IPS DF 6.9 (cell line): ENCODE measurements around the gene CTH.
"Not testable (repeated sequence)": the region's sequence is repeated elsewhere in the genome, so short reads cannot be mapped to it uniquely, and the experiment has no call there.

Source experiments
- DNase-seq: peaks from one replicate; pipeline ENCODE4 v3.0.0-alpha.2; 2013; ENCODE audit warnings: low read depth, low spot score
- H3K27ac ChIP-seq: one replicate; pipeline ENCODE4 v1.5.1; 2013; ENCODE audit warnings: low read length, control low read depth
- H3K27me3 ChIP-seq: 2 replicates; pipeline ENCODE4 v1.6.1; 2013; ENCODE audit warnings: mild to moderate bottlenecking, low read length; ENCODE audit not compliant: control insufficient read depth, insufficient read depth
- H3K36me3 ChIP-seq: 2 replicates; pipeline ENCODE4 v1.6.1; 2013; ENCODE audit warnings: low read length; ENCODE audit not compliant: control insufficient read depth, insufficient read depth
- H3K4me1 ChIP-seq: 2 replicates; pipeline ENCODE4 v1.6.1; 2013; ENCODE audit warnings: low read length; ENCODE audit not compliant: control insufficient read depth, insufficient read depth
- H3K4me3 ChIP-seq: 2 replicates; pipeline ENCODE4 v1.5.1; 2013; ENCODE audit warnings: mild to moderate bottlenecking, low read length
- H3K9me3 ChIP-seq: 2 replicates; pipeline ENCODE4 v1.6.1; 2013; ENCODE audit warnings: low read length, inconsistent platforms; ENCODE audit not compliant: control insufficient read depth, insufficient read depth
- WGBS: extraction: QIAGEN DNeasy Blood & Tissue Kit; methylation state at CpG from one replicate; pipeline ENCODE4 v1.1.7; 2013; ENCODE audit warnings: mixed read lengths, missing lambda C conversion rate; ENCODE audit not compliant: insufficient read length, insufficient coverage; 5-methylcytosine and 5-hydroxymethylcytosine counted together

CTH gene

GRCh38 chr1:70475023-70475422 is 64.0 kb downstream of the CTH start:
- WGBS, result no CpG with 5 or more reads among the region's 1 CpG
- H3K9me3 ChIP-seq, result no peaks in the 10 kb centered on the region

GRCh38 chr1:70477090-70477489 is 66.0 kb downstream of the CTH start:
- Histone ChIP-seq H3K4me3 (no peak overlapping the region), H3K36me3 (no peaks in the 10 kb centered on the region), H3K9me3 (no peaks in the 10 kb centered on the region), H3K27ac (no peak overlapping the region), H3K27me3 (no peaks in the 10 kb centered on the region), H3K4me1 (no peaks in the 10 kb centered on the region)
- no CpG with 5 or more reads among the region's 12 CpGs for WGBS
- no peak for DNase-seq

More at GRCh38 chr1:70475023-70475422, 64.0 kb downstream of the CTH start:
- no peak for DNase-seq
- no peaks in the 10 kb centered on the region for H3K4me1 ChIP-seq
- no peak overlapping the region for H3K4me3 ChIP-seq
- H3K36me3 ChIP-seq, result no peaks in the 10 kb centered on the region
- H3K27ac ChIP-seq, result no peak overlapping the region
- no peaks in the 10 kb centered on the region for H3K27me3 ChIP-seq

GRCh38 chr1:70477905-70478304 is 66.8 kb downstream of the CTH start:
- H3K36me3 ChIP-seq, H3K9me3 ChIP-seq, H3K27me3 ChIP-seq, H3K4me3 ChIP-seq, H3K4me1 ChIP-seq, DNase-seq, H3K27ac ChIP-seq: not testable (repeated sequence)
- WGBS, result no CpG with 5 or more reads among the region's 4 CpGs

- Histone ChIP-seq H3K4me3 (no peak overlapping the region), H3K27ac (no peak overlapping the region)
- no CpG with 5 or more reads among the region's 4 CpGs for WGBS
These were observed 72.3 kb downstream of the CTH start for GRCh38 chr1:70483342-70483741.

GRCh38 chr1:70485624-70486023 is 74.6 kb downstream of the CTH start:
- H3K4me3 ChIP-seq, result no peak overlapping the region
- H3K4me1 ChIP-seq, result no peaks in the 10 kb centered on the region
- WGBS, result no CpG with 5 or more reads among the region's 4 CpGs
- no peaks in the 10 kb centered on the region for H3K36me3 ChIP-seq
- no peaks in the 10 kb centered on the region for H3K27me3 ChIP-seq
- no peaks in the 10 kb centered on the region for H3K9me3 ChIP-seq
- no peak overlapping the region for H3K27ac ChIP-seq
- no peak for DNase-seq

More at GRCh38 chr1:70483342-70483741, 72.3 kb downstream of the CTH start:
- Histone ChIP-seq H3K9me3 (no peaks in the 10 kb centered on the region), H3K4me1 (no peaks in the 10 kb centered on the region), H3K36me3 (no peaks in the 10 kb centered on the region), H3K27me3 (no peaks in the 10 kb centered on the region)
- DNase-seq, result no peak

- H3K9me3 ChIP-seq, result no peaks in the 10 kb centered on the region
- H3K27ac ChIP-seq, result no peak overlapping the region
- DNase-seq, result no peak
- H3K4me1 ChIP-seq, result no peaks in the 10 kb centered on the region
- no peak overlapping the region for H3K4me3 ChIP-seq
- no CpG with 5 or more reads among the region's 2 CpGs for WGBS
- H3K27me3 ChIP-seq, result no peaks in the 10 kb centered on the region
- H3K36me3 ChIP-seq, result no peaks in the 10 kb centered on the region
These were observed 75.8 kb downstream of the CTH start for GRCh38 chr1:70486676-70487458.

GRCh38 chr1:70487459-70487815 is 76.4 kb downstream of the CTH start:
- H3K4me3 ChIP-seq, result no peak overlapping the region
- no peak for DNase-seq
- WGBS, result no CpG with 5 or more reads among the region's 2 CpGs
- no peak overlapping the region for H3K27ac ChIP-seq
- H3K36me3 ChIP-seq, result no peaks in the 10 kb centered on the region
- H3K9me3 ChIP-seq, result no peaks in the 10 kb centered on the region
- H3K27me3 ChIP-seq, result no peaks in the 10 kb centered on the region
- H3K4me1 ChIP-seq, result no peaks in the 10 kb centered on the region

- no peak overlapping the region for H3K27ac ChIP-seq
- DNase-seq, result peak; percentile 74
These were observed 77.0 kb downstream of the CTH start for GRCh38 chr1:70487910-70488665.

More at GRCh38 chr1:70487910-70488665, 77.0 kb downstream of the CTH start:
- H3K4me3 ChIP-seq, result no peak overlapping the region
- no peaks in the 10 kb centered on the region for H3K4me1 ChIP-seq
- no CpG with 5 or more reads among the region's 6 CpGs for WGBS
- no peaks in the 10 kb centered on the region for H3K9me3 ChIP-seq
- no peaks in the 10 kb centered on the region for H3K27me3 ChIP-seq
- H3K36me3 ChIP-seq, result no peaks in the 10 kb centered on the region
